Breast epithelium (tissue), 4 donors: Measurements from ENCODE around the gene FAM228B. TPM values are rescaled to one million over a fixed set of nuclear protein-coding genes. Genes with fewer than 3 reads are reported as not detected.

Experiments used
- DNase-seq, 2 donors: peaks; one replicate each; pipeline ENCODE4 v3.0.0-alpha.2; 2019; ENCODE audit warnings: low spot score in 2 of 2
- H3K27ac ChIP-seq, 2 donors: fragments of 200-600 bp; sonication (generic) in 1 of 2; one replicate each; pipeline ENCODE4 v1.5.1; 2016 to 2019; ENCODE audit warnings: mild to moderate bottlenecking in 1 of 2
- H3K27me3 ChIP-seq, 2 donors: fragments of 200-600 bp; sonication (generic) in 1 of 2; one replicate each; pipeline versions ENCODE4 v1.5.1 to v1.6.0; 2017 to 2019; ENCODE audit warnings: control low read depth in 1 of 2, mild to moderate bottlenecking in 1 of 2
- H3K36me3 ChIP-seq: fragments of 200-600 bp; one replicate; pipeline ENCODE4 v1.5.1; 2019
- H3K4me1 ChIP-seq, 2 donors: fragments of 200-600 bp; sonication (generic); one replicate each; pipeline ENCODE4 v1.5.1; 2016 to 2019; ENCODE audit warnings: control low read depth in 1 of 2
- H3K4me3 ChIP-seq, 3 donors: fragments of 200-600 bp; sonication (generic); 1 replicate in 2 of 3; 2 replicates in 1 of 3; pipeline ENCODE4 v1.5.1; 2016 to 2019; ENCODE audit warnings: mild to moderate bottlenecking in 3 of 3, moderate library complexity in 2 of 3
- H3K9me3 ChIP-seq, 2 donors: fragments of 200-600 bp; sonication (generic) in 1 of 2; one replicate each; pipeline ENCODE4 v1.5.1; 2016 to 2019; ENCODE audit warnings: control low read depth in 1 of 2
- POLR2A ChIP-seq: fragments of 450-650 bp; IDR thresholded peaks from one replicate; pipeline ENCODE4 v1.6.1; 2016; ENCODE audit warnings: antibody characterized with exemption, mild to moderate bottlenecking, moderate library complexity
- POLR2AphosphoS5 ChIP-seq, 3 donors: sonication (generic); formaldehyde crosslinking; IDR thresholded peaks; one replicate each; pipeline ENCODE4 v1.6.1; 2017; ENCODE audit warnings: antibody characterized with exemption in 3 of 3
- intact Hi-C: fragments of 100-400 bp; cut with DNase I; formaldehyde crosslinking; loops from one replicate; pipeline ENCODE4 v1.15.1; 2023; ENCODE audit warnings: low total_unique reads
- total RNA-seq, 3 donors: library from RNA; depleted of rRNA; stranded (reverse); fragments of >200 nt; gene quantifications; one replicate each; pipeline ENCODE4 v1.1.0, GENCODE V29; 2016
- TF ChIP-seq, protein P1 (sequence below), 3 donors: fragments of 450-650 bp; IDR thresholded peaks; one replicate each; pipeline ENCODE4 v1.5.1; 2016 to 2017; ENCODE audit warnings: antibody characterized with exemption in 3 of 3, mild to moderate bottlenecking in 3 of 3, moderate library complexity in 3 of 3

FAM228B gene
- total RNA-seq, 3 donors from 2014 or later: 23.7 to 46.2 (median 30.9) TPM

DNA sequence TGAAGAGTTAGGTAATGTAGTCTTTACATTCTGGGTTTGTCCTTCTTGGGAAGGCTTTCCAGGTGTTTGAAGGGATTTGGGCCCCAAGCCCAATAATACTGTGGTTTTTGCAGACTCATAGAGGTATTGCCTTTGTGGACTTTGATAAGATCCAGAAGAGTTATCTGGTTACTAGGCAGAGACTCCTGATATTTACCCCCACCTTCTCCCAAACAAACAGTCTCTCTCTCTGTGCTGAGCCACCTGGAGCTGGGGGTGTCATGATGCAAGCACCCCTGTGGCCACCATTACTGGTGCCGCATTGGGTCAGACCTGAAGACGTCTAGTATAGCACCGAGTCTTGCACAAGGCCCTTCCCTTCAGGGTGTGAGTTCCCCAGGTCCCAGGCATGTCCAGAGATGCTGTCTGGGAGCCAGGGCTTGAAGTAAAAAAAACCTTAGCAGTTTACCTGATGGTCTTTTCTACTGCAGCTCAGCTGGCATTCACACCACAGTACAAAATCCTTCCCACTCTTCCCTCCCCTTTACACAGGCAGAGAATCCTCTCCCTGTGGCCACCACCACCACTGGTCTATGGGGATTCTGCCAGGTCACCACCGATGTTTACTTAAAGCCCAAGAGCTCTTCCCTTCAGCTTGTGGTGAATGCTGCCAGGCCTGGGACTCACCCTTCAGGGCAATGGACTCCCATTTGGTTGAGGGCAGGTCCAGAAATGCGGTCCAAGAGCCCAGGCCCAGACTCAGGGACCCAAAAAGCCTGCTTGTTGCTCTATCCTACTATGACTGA, 29.3 kb downstream of the FAM228B start:
- peaks cover 5% of the 10 kb centered on the region for H3K36me3 ChIP-seq
- H3K4me3 ChIP-seq: no peak overlapping the region
- TF ChIP-seq, protein P1, sequence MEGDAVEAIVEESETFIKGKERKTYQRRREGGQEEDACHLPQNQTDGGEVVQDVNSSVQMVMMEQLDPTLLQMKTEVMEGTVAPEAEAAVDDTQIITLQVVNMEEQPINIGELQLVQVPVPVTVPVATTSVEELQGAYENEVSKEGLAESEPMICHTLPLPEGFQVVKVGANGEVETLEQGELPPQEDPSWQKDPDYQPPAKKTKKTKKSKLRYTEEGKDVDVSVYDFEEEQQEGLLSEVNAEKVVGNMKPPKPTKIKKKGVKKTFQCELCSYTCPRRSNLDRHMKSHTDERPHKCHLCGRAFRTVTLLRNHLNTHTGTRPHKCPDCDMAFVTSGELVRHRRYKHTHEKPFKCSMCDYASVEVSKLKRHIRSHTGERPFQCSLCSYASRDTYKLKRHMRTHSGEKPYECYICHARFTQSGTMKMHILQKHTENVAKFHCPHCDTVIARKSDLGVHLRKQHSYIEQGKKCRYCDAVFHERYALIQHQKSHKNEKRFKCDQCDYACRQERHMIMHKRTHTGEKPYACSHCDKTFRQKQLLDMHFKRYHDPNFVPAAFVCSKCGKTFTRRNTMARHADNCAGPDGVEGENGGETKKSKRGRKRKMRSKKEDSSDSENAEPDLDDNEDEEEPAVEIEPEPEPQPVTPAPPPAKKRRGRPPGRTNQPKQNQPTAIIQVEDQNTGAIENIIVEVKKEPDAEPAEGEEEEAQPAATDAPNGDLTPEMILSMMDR (IDR thresholded peaks at IDR 0.05): no peak
- TF ChIP-seq POLR2A (no peak), POLR2AphosphoS5 (IDR thresholded peaks at IDR 0.05) (no peak)
- H3K27ac ChIP-seq: no peak overlapping the region
- intact Hi-C loops: no loop called here
- peaks cover 5 to 15% of the 10 kb centered on the region in 2 donors for H3K9me3 ChIP-seq
- no peaks in the 10 kb centered on the region for H3K4me1 ChIP-seq
- no peak for DNase-seq
- no peaks in the 10 kb centered on the region for H3K27me3 ChIP-seq

DNA sequence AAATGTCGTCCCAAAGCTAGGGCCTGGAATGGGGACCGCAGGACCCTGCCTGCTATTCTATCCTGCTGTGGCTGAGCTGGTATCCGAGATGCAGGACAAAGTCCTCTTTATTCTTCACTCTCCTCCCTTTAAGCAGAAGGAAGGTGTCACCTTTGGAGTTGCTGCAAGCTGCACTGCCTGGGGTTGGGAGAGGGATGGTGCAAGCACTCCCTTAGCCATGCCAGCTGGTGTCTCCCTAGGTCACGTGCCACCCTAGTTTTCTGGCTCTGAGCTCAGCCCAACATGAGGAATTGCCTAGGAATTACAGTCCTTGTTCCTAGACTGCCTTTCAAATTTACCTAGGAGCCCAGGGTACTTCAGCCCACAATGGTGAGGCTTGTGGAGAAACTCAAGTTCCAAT, 30.2 kb downstream of the FAM228B start:
- H3K27me3 ChIP-seq: no peaks in the 10 kb centered on the region
- no peaks in the 10 kb centered on the region for H3K4me1 ChIP-seq
- H3K27ac ChIP-seq: no peak overlapping the region
- peaks cover 0 to 6% of the 10 kb centered on the region in 2 donors for H3K9me3 ChIP-seq
- intact Hi-C loops: no loop called here
- no peak for DNase-seq
- no peak overlapping the region for H3K4me3 ChIP-seq
- H3K36me3 ChIP-seq: peaks cover 5% of the 10 kb centered on the region
- TF ChIP-seq POLR2AphosphoS5 (IDR thresholded peaks at IDR 0.05) (no peak), POLR2A (no peak)
- TF ChIP-seq, protein P1 (IDR thresholded peaks at IDR 0.05): no peak

DNA sequence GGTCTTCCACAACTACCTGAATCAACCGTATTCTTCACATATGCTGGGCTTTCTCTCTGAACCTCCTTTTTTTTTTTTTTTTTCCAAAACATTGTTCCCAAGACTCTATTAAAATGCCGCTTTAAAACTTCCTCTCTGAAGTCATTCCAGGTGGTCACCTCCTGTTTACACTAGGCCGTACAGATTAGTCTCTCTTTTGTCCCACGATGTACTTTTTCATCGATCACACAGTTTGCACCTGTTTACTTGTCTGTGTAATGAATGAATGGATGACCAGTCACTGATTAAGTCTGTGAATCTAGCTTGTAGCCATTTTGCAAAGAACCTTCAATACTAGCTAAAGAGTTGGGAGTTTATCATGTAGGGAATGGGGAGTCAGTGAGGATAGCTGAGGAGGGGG, 34.9 kb downstream of the FAM228B start:
- TF ChIP-seq, protein P1 (IDR thresholded peaks at IDR 0.05): no peak
- TF ChIP-seq POLR2A: no peak
- TF ChIP-seq POLR2AphosphoS5 (IDR thresholded peaks at IDR 0.05): no peak
- Histone ChIP-seq H3K36me3 (no peaks in the 10 kb centered on the region), H3K27me3 (no peaks in the 10 kb centered on the region), H3K27ac (no peak overlapping the region), H3K4me1 (no peaks in the 10 kb centered on the region), H3K9me3 (no peaks in the 10 kb centered on the region), H3K4me3 (no peak overlapping the region)
- intact Hi-C loops: no loop called here
- DNase-seq: no peak

DNA sequence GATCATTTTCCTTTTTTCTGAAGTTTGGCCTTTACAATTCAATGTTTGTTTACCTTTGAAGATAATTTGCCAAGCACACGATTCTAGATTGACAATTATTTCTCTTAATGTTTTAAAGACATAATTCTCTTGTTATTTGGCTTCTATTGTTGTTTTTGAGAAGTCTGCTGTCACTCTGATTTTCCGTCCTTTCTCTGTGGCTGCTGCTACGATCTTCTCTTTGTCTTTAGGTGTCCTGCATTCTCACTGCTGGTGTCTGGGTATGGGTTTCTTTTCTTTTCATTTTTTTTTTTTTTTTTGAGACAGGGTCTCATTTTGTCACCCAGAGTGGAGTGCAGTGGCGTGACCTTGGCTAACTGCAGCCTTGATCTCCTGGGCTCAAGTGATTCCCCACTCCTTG, 36.4 kb downstream of the FAM228B start:
- H3K27me3 ChIP-seq: no peaks in the 10 kb centered on the region
- intact Hi-C loops: no loop called here
- TF ChIP-seq, protein P1 (IDR thresholded peaks at IDR 0.05): no peak
- no peak for TF ChIP-seq POLR2A
- no peak for TF ChIP-seq POLR2AphosphoS5 (IDR thresholded peaks at IDR 0.05)
- H3K27ac ChIP-seq: no peak overlapping the region
- no peak overlapping the region for H3K4me3 ChIP-seq
- DNase-seq: no peak
- H3K4me1 ChIP-seq: no peaks in the 10 kb centered on the region
- H3K36me3 ChIP-seq: no peaks in the 10 kb centered on the region
- no peaks in the 10 kb centered on the region for H3K9me3 ChIP-seq

DNA sequence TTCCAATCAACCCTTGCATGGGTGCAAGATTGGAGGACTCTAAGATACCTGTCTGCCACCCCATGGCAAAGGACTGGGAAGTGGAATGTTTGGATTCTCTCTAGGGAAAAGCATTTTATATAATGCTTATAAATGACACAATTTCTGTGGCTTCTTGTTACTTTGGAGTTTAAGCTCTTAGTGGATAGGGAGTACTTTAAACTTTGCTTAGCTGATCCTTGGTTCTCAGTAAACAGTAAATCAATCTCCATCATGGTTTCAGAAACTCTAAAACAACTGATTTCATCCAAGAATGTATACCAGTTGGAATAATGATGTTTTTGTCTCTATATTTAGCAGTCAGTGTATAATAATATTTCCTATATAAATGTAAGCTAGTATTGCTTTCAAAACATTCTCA, 37.5 kb downstream of the FAM228B start:
- intact Hi-C loops: no loop called here
- TF ChIP-seq, protein P1 (IDR thresholded peaks at IDR 0.05): no peak
- TF ChIP-seq POLR2AphosphoS5 (IDR thresholded peaks at IDR 0.05) (no peak), POLR2A (no peak)
- Histone ChIP-seq H3K4me3 (no peak overlapping the region), H3K27ac (no peak overlapping the region), H3K27me3 (no peaks in the 10 kb centered on the region), H3K4me1 (no peaks in the 10 kb centered on the region), H3K9me3 (no peaks in the 10 kb centered on the region), H3K36me3 (no peaks in the 10 kb centered on the region)
- DNase-seq: no peak
